IPS-11a (cell line): Measurements from ENCODE around the gene PAK1.
"Not testable (repeated sequence)": the region's sequence is repeated elsewhere in the genome, so short reads cannot be mapped to it uniquely, and the experiment has no call there.

Source experiments
- H3K4me3 ChIP-seq: one replicate; pipeline ENCODE4 v1.5.1; 2013; ENCODE audit warnings: low read depth, low read length, control low read depth

The PAK1 gene

DNA sequence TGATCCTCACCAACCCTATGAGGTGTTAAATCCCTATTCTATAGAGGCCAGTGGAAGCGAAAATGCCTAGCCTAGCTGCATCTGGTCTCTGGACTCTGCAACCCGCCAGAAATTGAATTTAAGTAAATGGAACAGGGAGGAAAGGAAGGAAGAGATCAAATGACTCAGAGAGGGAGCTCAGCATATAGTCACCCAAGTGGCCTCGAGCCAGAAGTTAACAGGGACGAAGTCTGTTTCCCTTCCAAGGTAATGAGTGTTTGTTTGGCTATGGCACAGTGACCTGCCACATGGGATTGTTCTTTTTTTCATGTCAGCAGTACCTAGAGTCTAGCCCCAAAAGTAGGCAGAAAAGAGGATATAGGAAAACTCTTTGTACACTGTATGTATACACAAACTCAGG is 66.3 kb downstream of the PAK1 start:
- no peak overlapping the region for H3K4me3 ChIP-seq

DNA sequence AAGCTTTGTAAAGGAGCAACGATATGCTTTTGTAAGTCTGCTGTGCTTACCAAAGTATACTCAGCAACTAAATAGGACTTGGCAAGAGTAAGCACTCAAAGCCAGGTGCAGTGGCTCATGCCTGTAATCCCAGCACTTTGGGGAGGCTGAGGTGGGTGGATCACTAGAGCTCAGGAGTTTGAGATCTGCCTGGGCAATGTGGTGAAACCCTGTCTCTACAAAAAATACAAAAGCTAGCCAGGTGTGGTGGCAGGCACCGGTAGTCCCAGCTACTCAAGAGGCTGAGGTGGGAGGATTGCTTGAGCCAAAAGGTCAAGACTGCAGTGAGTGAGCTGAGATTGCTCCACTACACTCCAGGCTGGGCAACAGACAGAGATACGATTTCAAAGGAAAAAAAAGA is 67.5 kb downstream of the PAK1 start:
- H3K4me3 ChIP-seq: no peak overlapping the region

DNA sequence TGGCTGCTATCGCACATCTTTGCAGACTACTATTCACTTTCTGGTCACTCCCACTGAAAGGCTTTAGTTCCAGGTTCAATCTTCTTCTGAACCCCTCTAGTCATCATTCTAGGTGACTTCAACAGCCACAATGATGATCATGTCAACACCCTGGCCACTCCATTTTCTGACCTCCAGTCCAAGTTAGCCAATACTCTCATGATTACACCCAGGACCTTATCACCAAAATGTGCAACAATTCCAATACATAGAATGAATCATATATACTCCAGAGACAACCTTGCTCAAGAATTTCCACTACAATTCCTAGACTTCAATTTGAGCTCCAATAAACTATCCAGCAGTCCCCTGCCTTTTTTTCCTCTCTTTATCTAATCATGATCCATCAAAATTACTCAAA is 70.7 kb downstream of the PAK1 start:
- no peak overlapping the region for H3K4me3 ChIP-seq

DNA sequence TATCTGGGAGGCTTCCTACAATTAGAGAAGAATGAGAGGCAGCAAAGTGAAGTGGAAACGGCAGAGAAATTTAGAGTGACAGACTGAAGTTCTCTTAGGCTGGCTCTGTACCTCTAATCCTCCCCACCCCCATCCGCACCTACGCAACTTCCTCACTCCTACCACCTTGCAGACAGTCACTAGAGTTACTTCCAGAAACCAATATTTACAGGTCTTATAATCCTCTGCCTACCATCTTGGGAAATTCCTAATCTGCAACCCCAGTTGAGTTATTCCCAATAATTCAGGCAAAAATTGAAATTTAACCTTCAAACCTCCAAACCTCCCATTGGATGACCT is 71.7 kb downstream of the PAK1 start:
- no peak overlapping the region for H3K4me3 ChIP-seq

DNA sequence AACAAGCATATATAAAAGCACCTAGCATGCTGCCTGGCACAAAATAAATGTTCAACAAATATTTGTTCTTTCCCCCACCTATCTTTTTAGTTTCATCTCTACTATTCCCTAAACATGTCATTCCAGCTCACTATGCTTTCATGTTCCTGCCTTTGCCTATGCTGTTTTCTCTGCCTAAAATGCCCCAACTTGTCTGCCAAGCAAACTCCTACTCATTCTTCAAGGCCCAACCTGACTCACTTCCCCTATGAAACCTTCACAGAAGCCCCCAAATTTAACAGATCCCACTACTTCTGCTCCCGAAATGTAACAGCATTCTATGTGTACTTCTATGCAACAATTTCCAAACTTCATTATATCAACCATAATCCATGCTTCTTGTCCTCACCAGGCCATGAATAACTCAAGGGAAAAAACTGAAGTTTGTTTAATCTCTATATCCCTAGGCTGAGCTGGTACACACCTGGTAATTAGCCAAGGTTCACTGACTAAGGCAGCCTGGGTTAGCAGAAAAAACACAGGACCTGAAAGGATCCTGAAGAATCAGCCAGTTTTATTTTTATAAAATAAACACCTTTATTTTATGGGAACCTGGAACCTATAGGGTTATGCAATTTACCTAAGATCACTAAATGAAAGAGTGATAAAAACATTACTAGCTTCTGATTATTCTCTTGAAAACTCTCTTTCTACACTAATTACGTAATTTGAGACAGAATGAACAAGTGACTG is 72.2 kb downstream of the PAK1 start:
- no peak overlapping the region for H3K4me3 ChIP-seq

DNA sequence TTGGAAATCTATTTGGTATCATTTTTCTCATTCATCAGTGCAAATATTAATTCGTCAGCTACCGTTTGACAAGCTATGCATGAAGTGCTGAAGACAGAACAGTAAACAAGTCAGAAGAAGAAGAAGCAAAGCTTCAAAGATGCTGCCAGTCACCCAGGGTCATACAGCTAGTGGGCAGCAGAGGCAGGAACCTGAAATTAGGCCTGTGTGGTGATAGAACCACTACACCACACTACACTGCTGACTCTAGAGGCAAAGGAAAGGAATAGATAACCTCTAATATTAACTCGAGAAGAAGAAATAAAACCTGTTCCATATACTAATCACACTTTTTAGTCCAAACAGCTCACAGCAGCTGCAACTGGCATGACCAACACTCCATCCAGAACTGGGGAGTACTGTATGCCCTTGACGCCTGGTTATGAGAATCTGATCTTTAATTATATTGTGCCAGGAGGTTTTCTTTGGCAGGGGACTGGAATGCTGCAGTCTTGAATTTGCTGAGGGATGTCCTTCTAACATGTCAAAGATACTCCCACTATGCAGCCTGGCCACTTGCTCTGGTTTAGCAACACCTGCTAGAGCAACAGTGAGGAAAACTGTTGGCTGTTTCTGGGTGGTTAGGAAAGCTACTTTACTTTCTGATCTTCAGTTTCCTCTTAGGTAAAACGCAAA is 73.0 kb downstream of the PAK1 start:
- H3K4me3 ChIP-seq: no peak overlapping the region

DNA sequence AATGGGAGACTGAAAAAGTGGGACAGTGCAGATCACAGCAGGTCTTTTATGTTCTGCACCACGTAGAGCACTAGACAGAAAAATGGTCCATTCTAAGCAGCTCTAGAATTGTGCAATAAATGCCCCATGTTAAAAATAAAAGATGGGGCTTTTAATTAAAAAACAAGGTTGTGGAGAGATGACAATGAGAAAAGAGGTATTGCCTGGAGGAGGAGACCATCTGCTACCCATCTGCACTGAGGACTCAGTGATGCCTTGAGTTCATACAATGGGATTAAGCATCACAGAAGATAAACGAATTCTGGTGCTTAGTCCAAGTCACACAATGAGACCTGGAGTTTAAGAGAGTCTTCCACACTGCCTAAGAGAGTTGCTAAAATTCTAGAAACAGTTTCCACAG is 73.6 kb downstream of the PAK1 start:
- no peak overlapping the region for H3K4me3 ChIP-seq

DNA sequence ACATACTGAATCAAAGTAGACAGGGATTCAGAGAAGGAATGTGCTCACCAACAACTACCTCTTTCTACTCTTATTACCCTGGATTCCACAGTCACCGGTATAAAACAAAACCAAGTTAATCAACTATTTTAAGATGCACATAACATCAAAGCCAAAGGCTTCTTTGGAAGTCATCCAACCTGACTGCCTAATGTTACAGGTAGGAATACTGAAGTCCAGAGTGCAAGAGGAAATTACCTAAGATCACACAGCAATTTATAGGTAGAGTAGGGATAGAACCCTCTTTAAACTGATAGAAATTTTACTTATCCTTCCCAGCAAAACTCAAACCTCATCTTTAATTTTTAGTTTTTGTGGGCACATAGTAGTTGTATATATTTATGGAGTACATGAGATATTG is 76.3 kb downstream of the PAK1 start:
- no peak overlapping the region for H3K4me3 ChIP-seq

DNA sequence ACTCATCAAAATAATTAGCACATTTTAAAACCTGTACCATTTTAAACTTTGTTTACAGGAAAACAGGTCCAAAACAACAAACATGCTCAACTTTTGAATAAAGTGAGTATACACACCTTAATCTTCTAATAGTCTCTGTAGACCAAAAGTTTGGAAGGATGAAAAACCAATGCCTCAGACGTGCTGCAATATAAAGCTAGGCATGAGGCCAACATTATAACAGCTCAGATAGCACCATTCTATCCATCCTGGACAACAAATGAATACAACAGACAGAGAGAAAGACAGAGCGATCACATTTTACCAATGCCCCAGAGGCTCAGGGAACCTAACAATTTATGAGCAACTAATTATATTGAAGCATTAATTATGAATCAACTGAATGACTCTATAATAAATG is 77.0 kb downstream of the PAK1 start:
- no peak overlapping the region for H3K4me3 ChIP-seq

DNA sequence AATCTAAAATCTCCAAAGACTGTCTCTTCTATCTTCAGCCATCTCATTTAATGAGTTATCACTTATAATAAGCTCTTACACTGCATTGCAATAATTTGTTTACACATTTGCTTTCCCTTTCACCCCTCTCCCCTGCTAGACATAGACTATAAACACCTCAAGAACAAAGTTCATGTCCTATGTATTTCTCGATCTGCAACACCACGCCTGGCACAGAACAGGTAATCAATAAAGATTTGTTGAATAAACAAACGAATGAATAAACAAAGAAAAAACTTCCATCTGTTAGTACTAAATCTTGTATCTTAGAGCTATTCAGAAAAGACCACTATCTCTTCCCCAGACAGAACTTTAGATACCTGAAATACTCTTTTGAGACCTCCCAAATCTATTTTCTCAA is 77.6 kb downstream of the PAK1 start:
- H3K4me3 ChIP-seq: no peak overlapping the region

DNA sequence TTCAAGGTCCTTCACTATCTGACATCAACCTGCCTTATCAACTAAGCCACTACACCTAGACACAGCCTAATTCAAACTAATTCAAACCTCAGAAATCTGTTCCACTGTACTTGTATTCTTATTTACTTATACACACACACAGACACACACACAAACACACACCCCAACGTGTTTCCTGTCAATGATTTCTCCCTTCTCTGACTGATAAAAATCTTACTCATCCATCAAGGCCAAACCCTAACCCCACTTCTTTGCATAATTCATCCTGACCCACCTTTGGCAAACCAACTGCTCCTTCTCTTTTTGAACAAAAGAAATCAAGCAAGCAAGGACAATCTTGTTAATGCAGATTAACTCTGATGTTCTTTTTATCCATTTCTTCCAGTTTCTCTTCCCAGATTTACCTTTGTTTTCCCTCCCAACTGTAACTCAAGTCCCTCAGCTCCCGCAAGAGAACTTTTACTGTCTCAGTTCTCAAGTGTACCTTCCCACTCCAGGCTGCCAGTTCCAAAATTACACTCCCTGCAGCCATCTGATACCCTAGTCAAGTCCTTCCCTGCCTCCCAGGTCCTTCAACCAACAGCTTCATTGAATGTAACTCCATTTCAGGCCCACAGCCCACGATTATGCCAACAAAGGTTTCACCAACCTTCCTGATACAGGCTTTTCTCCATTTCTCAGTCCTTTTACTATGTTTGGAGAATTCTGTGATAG is 78.3 kb downstream of the PAK1 start:
- H3K4me3 ChIP-seq: no peak overlapping the region

DNA sequence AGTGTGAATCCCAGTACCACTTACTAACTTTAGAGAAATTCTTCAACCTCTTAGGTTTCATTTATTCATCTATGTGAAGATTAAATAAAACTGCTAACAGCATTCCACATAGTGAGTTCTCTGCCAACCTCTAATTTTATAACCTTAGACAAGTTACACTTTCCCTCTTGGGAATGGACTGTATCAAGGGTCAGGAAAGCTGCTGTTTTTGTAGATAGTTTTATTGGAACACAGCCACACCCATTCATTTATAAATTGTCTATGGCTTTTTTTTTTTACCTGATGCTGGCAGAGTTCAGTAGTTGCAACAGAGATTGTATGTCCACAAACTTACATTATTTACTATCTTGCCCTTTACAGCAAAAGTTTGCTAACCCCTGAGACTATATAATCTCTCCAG is 81.1 kb downstream of the PAK1 start:
- no peak overlapping the region for H3K4me3 ChIP-seq

DNA sequence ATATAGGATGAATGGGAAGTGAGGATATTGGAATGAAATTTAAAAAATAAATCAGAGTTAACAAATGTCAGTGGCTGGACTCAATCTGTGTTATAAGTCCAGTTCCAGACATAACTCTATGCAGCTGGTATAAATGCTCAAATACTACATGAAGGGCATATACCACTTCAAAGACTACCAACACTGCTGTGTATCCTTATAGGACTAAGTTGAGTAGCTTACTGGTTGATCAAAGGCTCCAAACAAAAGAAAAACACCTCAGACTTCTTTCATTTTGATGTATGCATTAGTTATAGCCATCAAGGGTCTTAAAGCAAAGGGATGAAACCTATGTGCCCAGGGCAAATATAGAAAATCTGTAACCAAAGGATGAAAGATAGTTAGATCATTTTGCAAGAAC is 86.2 kb downstream of the PAK1 start:
- H3K4me3 ChIP-seq: no peak overlapping the region

DNA sequence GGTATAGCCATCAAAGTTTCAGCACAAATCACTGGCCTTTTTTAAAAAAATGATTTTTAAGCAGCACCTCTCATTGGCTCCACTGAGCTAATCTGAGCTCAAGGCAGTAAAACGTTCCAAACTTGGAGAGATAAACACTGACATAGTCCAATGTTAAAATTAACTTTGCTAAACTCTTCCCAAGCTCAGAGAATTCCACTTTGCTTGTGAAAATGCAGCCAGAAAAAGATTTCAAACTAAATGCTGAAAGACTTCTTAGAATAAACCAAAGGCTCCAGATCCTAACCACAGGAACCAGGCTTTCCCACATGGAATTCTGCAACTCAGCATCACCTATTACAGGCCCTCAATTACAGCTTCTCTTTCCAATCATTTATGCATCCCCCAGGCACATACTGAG is 87.7 kb downstream of the PAK1 start:
- no peak overlapping the region for H3K4me3 ChIP-seq

DNA sequence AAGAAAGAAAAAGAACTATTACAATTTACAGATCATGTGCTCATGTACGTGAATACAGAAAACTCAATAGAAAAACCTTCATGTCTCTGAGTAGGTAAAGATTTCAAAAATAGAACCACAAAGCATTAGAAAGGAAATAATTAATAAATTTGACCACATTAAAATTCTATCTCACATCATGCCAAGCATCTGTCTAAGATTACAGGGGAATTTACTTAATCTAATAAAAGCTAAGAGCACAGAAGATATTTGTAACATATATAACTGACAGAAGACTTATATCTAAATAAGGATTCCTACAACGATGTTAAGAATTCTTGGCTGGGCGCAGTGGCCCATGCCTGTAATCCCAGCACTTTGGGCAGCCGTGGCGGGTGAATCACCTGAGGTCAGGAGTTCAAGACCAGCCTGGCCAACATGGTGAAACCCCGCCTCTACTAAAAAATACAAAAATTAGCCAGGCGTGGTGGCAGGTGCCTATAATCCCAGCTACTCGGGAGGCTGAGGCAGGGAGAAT is 88.6 kb downstream of the PAK1 start:
- H3K4me3 ChIP-seq: not testable (repeated sequence)

DNA sequence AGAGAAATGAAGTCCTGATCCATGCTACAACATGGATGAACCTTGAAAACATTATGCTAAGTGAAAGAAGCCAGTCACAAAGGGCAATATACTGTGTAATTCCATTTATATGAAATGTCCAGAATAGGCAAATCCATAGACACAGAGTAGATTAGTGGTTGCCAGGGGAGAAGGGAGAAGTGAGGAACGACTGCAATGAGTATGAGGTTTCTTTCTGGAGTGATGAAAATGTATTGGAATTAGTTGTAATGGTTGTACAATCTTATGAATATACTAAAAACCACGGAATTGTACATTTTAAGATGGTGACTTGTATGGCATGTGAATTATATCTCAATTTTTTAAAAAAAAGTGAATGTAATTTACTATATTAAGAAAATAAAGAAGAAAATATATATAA is 89.3 kb downstream of the PAK1 start:
- no peak overlapping the region for H3K4me3 ChIP-seq

DNA sequence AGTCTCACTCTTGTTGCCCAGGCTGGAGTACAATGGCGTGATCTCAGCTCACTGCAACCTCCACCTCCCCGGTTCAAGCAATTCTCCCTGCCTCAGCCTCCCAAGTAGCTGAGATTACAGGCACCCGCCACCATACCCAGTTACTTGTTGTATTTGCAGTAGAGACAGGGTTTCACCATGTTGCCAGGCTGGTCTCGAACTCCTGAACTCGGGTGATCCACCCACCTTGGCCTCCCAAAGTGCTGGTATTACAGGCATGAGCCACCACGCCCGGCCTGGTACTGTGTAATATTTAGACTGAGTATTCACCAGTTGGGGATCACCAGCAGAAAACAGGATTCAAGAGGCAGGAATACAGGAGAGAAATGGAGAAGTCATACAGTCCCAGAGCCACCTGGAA is 90.5 kb downstream of the PAK1 start:
- not testable (repeated sequence) for H3K4me3 ChIP-seq

DNA sequence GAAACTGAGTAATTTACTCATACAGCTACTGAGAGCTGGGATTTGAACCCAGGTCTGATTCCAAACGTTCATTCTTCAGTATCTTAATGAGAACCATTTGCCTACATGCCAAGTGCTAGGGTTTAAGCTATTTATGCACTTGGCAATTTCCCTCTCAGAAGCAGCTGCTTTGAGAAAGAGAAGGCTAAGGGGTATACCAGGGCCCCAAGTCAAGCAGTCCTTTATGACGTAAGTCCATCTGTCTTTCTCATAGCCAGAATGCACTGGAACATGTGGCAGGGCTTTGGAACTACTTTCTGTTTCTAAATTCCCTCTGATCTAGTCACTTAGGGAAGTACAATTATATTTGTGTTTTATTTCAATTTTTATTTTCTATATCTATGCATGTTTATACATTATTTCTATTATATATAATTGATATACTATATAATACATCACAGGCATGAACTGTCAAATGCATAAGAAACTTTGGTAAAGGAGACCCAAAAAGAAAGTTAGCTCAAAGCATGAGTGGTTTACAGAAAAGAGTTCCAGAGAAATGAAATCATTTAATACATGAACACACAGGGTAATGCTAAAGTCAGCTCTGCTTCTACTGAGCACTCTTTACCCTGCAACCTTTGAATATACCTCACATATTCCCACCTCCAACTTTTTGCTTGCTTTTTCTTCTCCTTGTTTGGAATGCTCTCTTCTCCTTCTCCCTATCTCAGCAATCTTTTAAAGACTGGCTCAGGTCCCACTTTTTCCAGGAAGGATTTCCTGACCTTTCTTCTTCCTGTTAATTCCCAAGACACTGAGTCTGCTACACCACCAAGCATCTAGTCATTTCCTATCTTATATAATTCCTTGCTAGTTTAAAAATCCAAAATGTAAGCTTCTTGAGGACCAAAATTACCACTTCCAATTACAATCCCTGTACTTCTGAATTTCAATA is 91.9 kb downstream of the PAK1 start:
- H3K4me3 ChIP-seq: no peak overlapping the region

DNA sequence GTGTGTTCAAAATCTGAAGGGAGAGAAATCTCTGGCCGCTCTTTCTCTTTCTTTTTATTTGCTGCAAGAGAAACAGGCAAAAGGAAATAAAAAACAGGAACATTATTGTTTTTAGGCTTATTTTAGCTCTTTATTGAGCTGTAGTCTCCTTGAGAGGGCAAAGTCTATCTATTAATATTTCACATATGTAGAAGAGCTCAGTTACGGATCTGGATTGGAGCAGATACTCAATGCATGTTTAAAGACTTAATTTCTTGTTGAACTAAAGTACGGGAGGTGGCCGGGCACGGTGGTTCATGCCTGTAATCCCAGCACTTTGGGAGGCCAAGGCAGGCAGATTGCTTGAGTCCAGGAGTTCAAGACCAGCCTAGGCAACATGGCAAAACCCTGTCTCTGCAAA is 94.0 kb downstream of the PAK1 start:
- H3K4me3 ChIP-seq: no peak overlapping the region

DNA sequence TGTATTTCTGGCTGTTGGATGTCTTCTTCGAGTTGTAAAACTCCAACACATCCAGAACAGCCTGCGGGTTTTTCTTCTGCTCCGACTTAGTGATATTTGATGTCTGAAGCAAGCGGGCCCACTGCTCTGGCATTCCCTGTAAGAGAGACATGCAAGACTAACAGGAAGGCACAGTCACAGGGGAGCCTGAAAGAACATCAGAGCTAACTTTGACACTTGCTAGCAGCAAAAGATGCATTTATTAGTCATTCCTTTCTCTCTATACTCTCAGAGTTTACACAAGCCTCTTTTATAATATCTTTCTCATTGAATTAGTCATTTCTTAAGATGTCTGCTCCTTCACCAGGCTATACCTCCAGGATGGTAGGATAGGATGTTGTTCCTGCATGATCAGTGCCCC is 94.6 kb downstream of the PAK1 start:
- H3K4me3 ChIP-seq: no peak overlapping the region

DNA sequence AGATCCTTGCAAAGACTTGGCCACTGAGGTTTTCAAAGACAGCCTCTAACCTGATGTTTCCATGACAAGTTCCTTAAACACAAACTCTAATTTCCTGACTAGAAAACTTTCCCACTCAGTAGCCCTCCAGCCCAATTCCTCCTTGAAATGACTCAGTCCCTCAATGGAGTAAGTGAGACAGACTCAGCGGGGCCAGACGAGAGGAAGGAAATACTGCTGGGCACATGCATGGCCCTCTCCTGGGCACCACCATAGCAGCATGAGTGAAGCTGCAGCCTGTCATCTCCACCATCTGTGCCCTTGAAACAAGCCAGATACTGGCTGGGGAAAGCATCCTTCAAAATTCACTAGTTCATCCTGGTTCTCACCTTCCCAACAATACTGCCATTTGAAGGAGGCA is 96.2 kb downstream of the PAK1 start:
- H3K4me3 ChIP-seq: no peak overlapping the region
